CD4-positive, alpha-beta T cell (primary cell): ENCODE data around the gene ALDH1A2. TPM values are rescaled to one million over a fixed set of nuclear protein-coding genes. Genes with fewer than 3 reads are reported as not detected.

ENCODE experiments used
- ATAC-seq: fragments of 200-7000 bp; cut with Tn5 transposase; one replicate; pipeline ENCODE4 v1.10.0; 2022; ENCODE audit warnings: mild to moderate bottlenecking; ENCODE audit not compliant: poor library complexity
- CTCF ChIA-PET: fragments of 350-600 bp; sonication (Branson Sonifier 250); formaldehyde crosslinking; loops from one replicate; lab custom pipeline; 2021; ENCODE audit warnings: antibody characterized with exemption, inconsistent platforms; lab: Charles Lee
- POLR2A ChIA-PET: fragments of 350-600 bp; sonication (Branson Sonifier 250); formaldehyde crosslinking; loops from one replicate; lab custom pipeline; 2021; ENCODE audit warnings: antibody characterized with exemption, inconsistent platforms; lab: Charles Lee
- DNase-seq, 14 experiments: peaks; one replicate each; pipeline ENCODE4 v3.0.0-alpha.2; 2013 to 2020; ENCODE audit warnings: mixed read lengths in 2 of 14
- H3K27ac ChIP-seq, 2 donors: one replicate each; pipeline versions ENCODE4 v1.5.1 to v1.7.0; 2013; ENCODE audit warnings: low read length in 2 of 2, low read depth in 1 of 2, mild to moderate bottlenecking in 1 of 2
- H3K27me3 ChIP-seq, 2 experiments: 1 replicate in 1 of 2; 2 replicates in 1 of 2; pipeline versions ENCODE4 v1.6.1 to v1.7.0; 2013; ENCODE audit warnings: low read length in 2 of 2, control low read depth in 1 of 2, mild to moderate bottlenecking in 1 of 2, moderate library complexity in 1 of 2; ENCODE audit not compliant: insufficient read depth in 2 of 2, control insufficient read depth in 1 of 2
- H3K36me3 ChIP-seq: one replicate; pipeline ENCODE4 v1.6.1; 2013; ENCODE audit warnings: low read length, control low read depth; ENCODE audit not compliant: insufficient read depth
- H3K4me1 ChIP-seq: one replicate; pipeline ENCODE4 v1.6.1; 2013; ENCODE audit warnings: low read length, control low read depth; ENCODE audit not compliant: insufficient read depth
- H3K4me3 ChIP-seq: one replicate; pipeline ENCODE4 v1.5.1; 2013; ENCODE audit warnings: mild to moderate bottlenecking, low read length, moderate library complexity
- H3K9me3 ChIP-seq, 2 experiments: 1 replicate in 1 of 2; 2 replicates in 1 of 2; pipeline versions ENCODE4 v1.6.1 to v1.7.0; 2013; ENCODE audit warnings: low read length in 2 of 2, mild to moderate bottlenecking in 2 of 2, control low read depth in 1 of 2, moderate library complexity in 1 of 2; ENCODE audit not compliant: control insufficient read depth in 1 of 2, insufficient read depth in 1 of 2
- H3K27ac Mint-ChIP-seq: one replicate; pipeline ENCODE4 v1.8.0; 2020; ENCODE audit warnings: mixed read lengths
- H3K27me3 Mint-ChIP-seq: one replicate; pipeline ENCODE4 v1.8.0; 2021; ENCODE audit warnings: mixed read lengths
- H3K36me3 Mint-ChIP-seq: one replicate; pipeline ENCODE4 v1.8.0; 2021; ENCODE audit warnings: low read depth, mixed read lengths
- H3K4me1 Mint-ChIP-seq: one replicate; pipeline ENCODE4 v1.8.0; 2021; ENCODE audit warnings: low read depth, mixed read lengths
- H3K4me3 Mint-ChIP-seq: one replicate; pipeline ENCODE4 v1.8.0; 2020; ENCODE audit warnings: mild to moderate bottlenecking, mixed read lengths
- H3K9me3 Mint-ChIP-seq: one replicate; pipeline ENCODE4 v1.8.0; 2020; ENCODE audit warnings: mixed read lengths
- CTCF ChIP-seq: fragments of 200-600 bp; IDR thresholded peaks from one replicate; pipeline ENCODE4 v1.8.0; 2022; ENCODE audit warnings: antibody characterized with exemption, mild to moderate bottlenecking
- intact Hi-C, 2 experiments: fragments of 100-400 bp; cut with DNase I in 1 of 2; cut with micrococcal nuclease in 1 of 2; formaldehyde crosslinking; loops; one replicate each; pipeline versions ENCODE4 v1.15.1 to v1.9.0; 2023 to 2025; cut with DNase I, micrococcal nuclease
- total RNA-seq, 174 experiments: library from RNA in 2 of 174; stranded (reverse) in 2 of 174; gene quantifications; one replicate each; pipeline ENCODE4 v1.2.3 and lab custom pipeline; 2021 to 2026

Gene ALDH1A2
- total RNA-seq, 2 experiments from 2014 or later = not detected

- DNase-seq (no peak), ATAC-seq (no peak)
- Mint-ChIP-seq H3K36me3 (no peaks in the 10 kb centered on the region), H3K27ac (no peak overlapping the region), H3K4me1 (no peaks in the 10 kb centered on the region), H3K27me3 (peaks cover 15% of the 10 kb centered on the region), H3K9me3 (no peaks in the 10 kb centered on the region), H3K4me3 (no peak overlapping the region)
- Histone ChIP-seq H3K4me3 (no peak overlapping the region), H3K4me1 (no peaks in the 10 kb centered on the region), H3K27ac (no peak overlapping the region), H3K27me3 (peaks cover 3 to 7% of the 10 kb centered on the region in 2 experiments), H3K36me3 (no peaks in the 10 kb centered on the region), H3K9me3 (no peaks in the 10 kb centered on the region)
- ChIA-PET POLR2A (interaction anchor here (0.6 kb wide), 1 partner anchor 32 kb away, joined by 4 read pairs; no protein-coding TSS in a partner anchor), CTCF (no interaction called here)
- intact Hi-C loops = no loop called here
- no peak for TF ChIP-seq CTCF
Observed at GRCh38 chr15:57951328-57951932, 114.1 kb downstream of the ALDH1A2 start.

GRCh38 chr15:57950381-57950946 lies 115.0 kb downstream of the ALDH1A2 start:
- intact Hi-C loops = no loop called here
- POLR2A ChIA-PET = interaction anchor here (0.6 kb wide), 1 partner anchor 31 kb away, joined by 4 read pairs; no protein-coding TSS in a partner anchor
- no peaks in the 10 kb centered on the region for H3K4me1 Mint-ChIP-seq

GRCh38 chr15:57949374-57949943 lies 116.1 kb downstream of the ALDH1A2 start:
- intact Hi-C loops = no loop called here
- no peaks in the 10 kb centered on the region for H3K36me3 Mint-ChIP-seq
- H3K36me3 ChIP-seq = no peaks in the 10 kb centered on the region
- H3K4me3 ChIP-seq = no peak overlapping the region
- no peaks in the 10 kb centered on the region for H3K4me1 ChIP-seq
- peaks cover 18% of the 10 kb centered on the region for H3K27me3 Mint-ChIP-seq
- H3K4me1 Mint-ChIP-seq = no peaks in the 10 kb centered on the region
- ATAC-seq (no peak), DNase-seq (no peak)
- H3K27ac ChIP-seq = no peak overlapping the region
- H3K27me3 ChIP-seq = peaks cover 3 to 15% of the 10 kb centered on the region in 2 experiments
- H3K4me3 Mint-ChIP-seq = no peak overlapping the region
- TF ChIP-seq CTCF = no peak
- no peaks in the 10 kb centered on the region for H3K9me3 ChIP-seq
- ChIA-PET CTCF (no interaction called here), POLR2A (no interaction called here)
- no peaks in the 10 kb centered on the region for H3K9me3 Mint-ChIP-seq
- no peak overlapping the region for H3K27ac Mint-ChIP-seq

More at GRCh38 chr15:57950381-57950946, 115.0 kb downstream of the ALDH1A2 start:
- Mint-ChIP-seq H3K36me3 (no peaks in the 10 kb centered on the region), H3K27ac (no peak overlapping the region), H3K9me3 (no peaks in the 10 kb centered on the region), H3K27me3 (peaks cover 8% of the 10 kb centered on the region), H3K4me3 (no peak overlapping the region)
- ATAC-seq (no peak), DNase-seq (no peak)
- Histone ChIP-seq H3K27ac (no peak overlapping the region), H3K27me3 (peaks cover 3 to 11% of the 10 kb centered on the region in 2 experiments), H3K9me3 (no peaks in the 10 kb centered on the region), H3K36me3 (no peaks in the 10 kb centered on the region), H3K4me3 (no peak overlapping the region), H3K4me1 (no peaks in the 10 kb centered on the region)
- CTCF ChIA-PET = no interaction called here
- no peak for TF ChIP-seq CTCF
